Mesenchymal stem cell (in vitro differentiated cells and primary cell): ENCODE results near the gene PPCDC.

Experiments used
- DNase-seq: peaks from one replicate; pipeline ENCODE4 v3.0.0-alpha.2; 2013
- H2AFZ ChIP-seq: one replicate; pipeline ENCODE4 v1.6.1; 2013; ENCODE audit warnings: low read depth, mild to moderate bottlenecking, control low read depth, inconsistent platforms, low read length, moderate library complexity
- H2AK5ac ChIP-seq: 2 replicates; pipeline ENCODE4 v1.6.1; 2013; ENCODE audit warnings: low read length, moderate library complexity, mild to moderate bottlenecking, inconsistent platforms; ENCODE audit not compliant: severe bottlenecking
- H2BK120ac ChIP-seq: one replicate; pipeline ENCODE4 v1.6.1; 2013; ENCODE audit warnings: low read depth, mild to moderate bottlenecking, inconsistent platforms, low read length, moderate library complexity
- H2BK12ac ChIP-seq, 2 experiments: one replicate each; pipeline ENCODE4 v1.6.1; 2013; ENCODE audit warnings: inconsistent platforms in 2 of 2, low read length in 2 of 2, mild to moderate bottlenecking in 2 of 2, moderate library complexity in 2 of 2, control low read depth in 1 of 2
- H2BK15ac ChIP-seq: one replicate; pipeline ENCODE4 v1.6.1; 2013; ENCODE audit warnings: mild to moderate bottlenecking, low read depth, inconsistent platforms; ENCODE audit not compliant: poor library complexity, severe bottlenecking
- H2BK5ac ChIP-seq: 2 replicates; pipeline ENCODE4 v1.6.1; 2013; ENCODE audit warnings: low read depth, mild to moderate bottlenecking, low read length, control low read depth, inconsistent platforms; ENCODE audit not compliant: poor library complexity, severe bottlenecking
- H3K14ac ChIP-seq, 2 experiments: one replicate each; pipeline ENCODE4 v1.6.1; 2013; ENCODE audit warnings: inconsistent platforms in 2 of 2, low read length in 2 of 2, control low read depth in 1 of 2, mild to moderate bottlenecking in 1 of 2, moderate library complexity in 1 of 2
- H3K18ac ChIP-seq, 2 experiments: one replicate each; pipeline ENCODE4 v1.6.1; 2013; ENCODE audit warnings: inconsistent platforms in 2 of 2, low read length in 2 of 2, control low read depth in 1 of 2, low read depth in 1 of 2, mild to moderate bottlenecking in 1 of 2
- H3K23ac ChIP-seq, 2 experiments: one replicate each; pipeline ENCODE4 v1.6.1; 2013; ENCODE audit warnings: inconsistent platforms in 2 of 2, low read length in 2 of 2, mild to moderate bottlenecking in 2 of 2, moderate library complexity in 2 of 2, control low read depth in 1 of 2
- H3K27ac ChIP-seq: 2 replicates; pipeline ENCODE4 v1.5.1; 2013; ENCODE audit warnings: mild to moderate bottlenecking, moderate library complexity, low read length, control low read depth, inconsistent platforms; ENCODE audit not compliant: poor library complexity, severe bottlenecking
- H3K27me3 ChIP-seq, 2 experiments: 2 replicates each; pipeline versions ENCODE4 v1.6.1 to v1.7.0; 2013; ENCODE audit warnings: low read length in 2 of 2, mild to moderate bottlenecking in 2 of 2, moderate library complexity in 2 of 2, control low read depth in 1 of 2, inconsistent platforms in 1 of 2; ENCODE audit not compliant: control insufficient read depth in 1 of 2, insufficient read depth in 1 of 2
- H3K36me3 ChIP-seq, 2 experiments: 2 replicates each; pipeline versions ENCODE4 v1.6.1 to v1.7.0; 2013; ENCODE audit warnings: low read length in 2 of 2, control low read depth in 1 of 2, inconsistent platforms in 1 of 2, low read depth in 1 of 2, mild to moderate bottlenecking in 1 of 2; ENCODE audit not compliant: insufficient read depth in 2 of 2, control insufficient read depth in 1 of 2
- H3K4ac ChIP-seq, 2 experiments: one replicate each; pipeline ENCODE4 v1.6.1; 2013; ENCODE audit warnings: inconsistent platforms in 2 of 2, low read length in 2 of 2, mild to moderate bottlenecking in 2 of 2, moderate library complexity in 2 of 2, control low read depth in 1 of 2, low read depth in 1 of 2
- H3K4me1 ChIP-seq: 2 replicates; pipeline ENCODE4 v1.6.1; 2013; ENCODE audit warnings: low read depth, low read length, control low read depth; ENCODE audit not compliant: control insufficient read depth, insufficient read depth
- H3K4me2 ChIP-seq: 2 replicates; pipeline ENCODE4 v1.6.1; 2013; ENCODE audit warnings: low read length, mild to moderate bottlenecking, inconsistent platforms; ENCODE audit not compliant: poor library complexity, severe bottlenecking
- H3K4me3 ChIP-seq, 2 experiments: 2 replicates each; pipeline versions ENCODE4 v1.5.1 to v1.7.0; 2013; ENCODE audit warnings: low read length in 2 of 2, mild to moderate bottlenecking in 2 of 2, control low read depth in 1 of 2, low read depth in 1 of 2; ENCODE audit not compliant: insufficient read depth in 1 of 2
- H3K79me1 ChIP-seq: replicated peaks from 2 replicates; pipeline ENCODE4 v1.6.1; 2013; ENCODE audit warnings: mild to moderate bottlenecking, control low read depth, low read length, inconsistent platforms; ENCODE audit not compliant: poor library complexity, severe bottlenecking
- H3K9ac ChIP-seq: 2 replicates; pipeline ENCODE4 v1.7.0; 2013; ENCODE audit warnings: mild to moderate bottlenecking, low read length, moderate library complexity
- H3K9me3 ChIP-seq: 2 replicates; pipeline ENCODE4 v1.7.0; 2013; ENCODE audit warnings: mild to moderate bottlenecking, low read length; ENCODE audit not compliant: control insufficient read depth
- H4K8ac ChIP-seq: one replicate; pipeline ENCODE4 v1.6.1; 2013; ENCODE audit warnings: inconsistent platforms, mild to moderate bottlenecking, low read length, moderate library complexity
- H4K91ac ChIP-seq: one replicate; pipeline ENCODE4 v1.6.1; 2013; ENCODE audit warnings: mild to moderate bottlenecking, low read length, inconsistent platforms
- WGBS: methylation state at CpG from one replicate; pipeline ENCODE4 v1.1.7; 2013; ENCODE audit warnings: mixed read lengths; 5-methylcytosine and 5-hydroxymethylcytosine counted together

The PPCDC gene

GRCh38 chr15:74978503-74978902, 44.9 kb upstream of the PPCDC start:
- Histone ChIP-seq H3K27ac (no peak overlapping the region), H3K18ac (no peak overlapping the region), H2BK12ac (no peak overlapping the region), H3K14ac (no peak overlapping the region), H2AFZ (no peak overlapping the region), H3K9ac (no peak overlapping the region), H3K23ac (no peak overlapping the region), H4K91ac (no peak overlapping the region), H4K8ac (no peak overlapping the region), H2BK15ac (no peak overlapping the region), H3K36me3 (no peaks in the 10 kb centered on the region), H2BK120ac (no peak overlapping the region), H3K4me2 (no peak overlapping the region), H2AK5ac (no peak overlapping the region), H3K79me1 (no peaks in the 10 kb centered on the region), H3K4me1 (peaks cover 3% of the 10 kb centered on the region), H2BK5ac (no peak overlapping the region), H3K27me3 (peaks cover 0 to 6% of the 10 kb centered on the region in 2 experiments), H3K9me3 (no peaks in the 10 kb centered on the region), H3K4me3 (no peak overlapping the region), H3K4ac (no peak overlapping the region)
- 23% methylated on average over 3 of the region's 3 CpGs for WGBS
- DNase-seq = peak; percentile 32

GRCh38 chr15:74982183-74982582, 41.2 kb upstream of the PPCDC start:
- no peak overlapping the region for H3K4me3 ChIP-seq
- H3K4me1 ChIP-seq = peaks cover 3% of the 10 kb centered on the region
- no peak overlapping the region for H3K4me2 ChIP-seq
- H3K36me3 ChIP-seq = no peaks in the 10 kb centered on the region
- H2BK5ac ChIP-seq = no peak overlapping the region
- H3K79me1 ChIP-seq = no peaks in the 10 kb centered on the region
- no peak overlapping the region for H3K27ac ChIP-seq
- H3K18ac ChIP-seq = no peak overlapping the region
- peak; percentile 9 for DNase-seq
- H3K27me3 ChIP-seq = peaks cover 16 to 18% of the 10 kb centered on the region in 2 experiments
- H3K23ac ChIP-seq = no peak overlapping the region
- H2BK12ac ChIP-seq = no peak overlapping the region
- H3K9ac ChIP-seq = no peak overlapping the region
- no peak overlapping the region for H3K14ac ChIP-seq
- H2AK5ac ChIP-seq = no peak overlapping the region
- H3K9me3 ChIP-seq = no peaks in the 10 kb centered on the region
- H3K4ac ChIP-seq = no peak overlapping the region
- no peak overlapping the region for H4K91ac ChIP-seq
- H2BK120ac ChIP-seq = no peak overlapping the region
- WGBS = 93% methylated on average over 5 of the region's 5 CpGs
- H2AFZ ChIP-seq = no peak overlapping the region
- H4K8ac ChIP-seq = no peak overlapping the region
- H2BK15ac ChIP-seq = no peak overlapping the region

- WGBS = 21% methylated on average over 4 of the region's 4 CpGs
- no peak overlapping the region for H3K4me3 ChIP-seq
- H3K4me1 ChIP-seq = no peaks in the 10 kb centered on the region
- H3K79me1 ChIP-seq = no peaks in the 10 kb centered on the region
- H3K4me2 ChIP-seq = no peak overlapping the region
- H3K9ac ChIP-seq = no peak overlapping the region
- H2BK120ac ChIP-seq = no peak overlapping the region
- no peaks in the 10 kb centered on the region for H3K9me3 ChIP-seq
- H3K14ac ChIP-seq = no peak overlapping the region
- H4K91ac ChIP-seq = no peak overlapping the region
- DNase-seq = no peak
- H3K4ac ChIP-seq = no peak overlapping the region
- no peak overlapping the region for H2BK12ac ChIP-seq
- H4K8ac ChIP-seq = no peak overlapping the region
- no peak overlapping the region for H2AFZ ChIP-seq
- H3K27me3 ChIP-seq = peaks cover 16 to 18% of the 10 kb centered on the region in 2 experiments
- no peaks in the 10 kb centered on the region for H3K36me3 ChIP-seq
- no peak overlapping the region for H3K23ac ChIP-seq
- H2AK5ac ChIP-seq = no peak overlapping the region
- no peak overlapping the region for H3K27ac ChIP-seq
- no peak overlapping the region for H3K18ac ChIP-seq
- H2BK5ac ChIP-seq = no peak overlapping the region
- H2BK15ac ChIP-seq = no peak overlapping the region
These were observed 39.6 kb upstream of the PPCDC start for GRCh38 chr15:74983725-74984231.

- no peaks in the 10 kb centered on the region for H3K9me3 ChIP-seq
- no peak overlapping the region for H2BK5ac ChIP-seq
- no peak overlapping the region for H3K27ac ChIP-seq
- no peak overlapping the region for H3K4me3 ChIP-seq
- no peak overlapping the region for H2AK5ac ChIP-seq
- H2BK15ac ChIP-seq = no peak overlapping the region
- H3K79me1 ChIP-seq = no peaks in the 10 kb centered on the region
- H2BK12ac ChIP-seq = no peak overlapping the region
- WGBS = 64% methylated on average over 3 of the region's 4 CpGs
- H3K23ac ChIP-seq = no peak overlapping the region
- no peak overlapping the region for H4K91ac ChIP-seq
- no peaks in the 10 kb centered on the region for H3K4me1 ChIP-seq
- no peak overlapping the region for H2AFZ ChIP-seq
- H3K9ac ChIP-seq = no peak overlapping the region
- H3K4me2 ChIP-seq = no peak overlapping the region
- H2BK120ac ChIP-seq = no peak overlapping the region
- H3K27me3 ChIP-seq = peaks cover 13 to 22% of the 10 kb centered on the region in 2 experiments
- no peaks in the 10 kb centered on the region for H3K36me3 ChIP-seq
- peak; percentile 35 for DNase-seq
- no peak overlapping the region for H3K18ac ChIP-seq
- H3K4ac ChIP-seq = no peak overlapping the region
- no peak overlapping the region for H3K14ac ChIP-seq
- H4K8ac ChIP-seq = no peak overlapping the region
These were observed 35.2 kb upstream of the PPCDC start for GRCh38 chr15:74988007-74988800.
